UCSD-AML1 (cell line): Measurements from ENCODE around the gene CADPS2.

Source experiments
- DNase-seq: peaks from one replicate; lab custom pipeline; 2025; ENCODE audit not compliant: unreplicated experiment; lab: John Stamatoyannopoulos, UW

CADPS2 gene

DNA sequence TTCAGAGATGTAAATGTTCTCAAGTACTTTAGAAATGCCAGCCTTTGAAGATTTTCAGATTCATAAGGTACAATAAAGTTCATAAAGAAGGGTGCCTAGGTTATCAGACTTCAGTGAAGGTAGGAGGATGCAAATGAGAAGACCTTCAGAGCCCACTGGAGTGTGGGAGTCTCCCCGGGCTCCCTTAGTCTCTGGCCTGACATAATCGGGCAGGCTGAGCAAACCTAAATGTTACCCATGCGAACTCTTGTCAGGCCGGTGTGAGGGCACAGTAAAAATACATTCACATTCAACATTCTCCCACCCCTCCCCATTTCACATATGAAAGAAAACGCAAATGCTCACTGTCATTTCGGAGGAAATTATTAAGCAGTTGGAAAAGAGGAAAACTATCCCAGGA, 479.1 kb downstream of the CADPS2 start:
- no peak for DNase-seq

DNA sequence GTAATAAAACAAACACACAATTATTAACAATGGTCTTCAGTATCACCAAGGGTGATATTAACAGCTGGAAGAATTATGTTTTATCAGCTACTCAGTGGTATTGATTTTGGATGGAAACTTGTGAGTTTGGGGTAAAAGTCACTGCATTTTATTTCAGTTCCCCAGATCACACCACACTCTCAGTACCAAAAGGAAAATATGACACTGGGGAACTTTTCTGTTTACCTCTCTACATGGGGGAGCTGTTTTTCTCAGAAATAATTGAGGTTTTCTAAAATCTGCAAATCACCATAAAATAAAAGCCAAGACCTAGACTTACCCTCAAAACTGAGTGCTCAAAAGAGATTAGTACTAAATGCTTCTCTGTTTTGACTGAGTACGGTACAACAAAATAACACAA, 483.1 kb downstream of the CADPS2 start:
- no peak for DNase-seq

DNA sequence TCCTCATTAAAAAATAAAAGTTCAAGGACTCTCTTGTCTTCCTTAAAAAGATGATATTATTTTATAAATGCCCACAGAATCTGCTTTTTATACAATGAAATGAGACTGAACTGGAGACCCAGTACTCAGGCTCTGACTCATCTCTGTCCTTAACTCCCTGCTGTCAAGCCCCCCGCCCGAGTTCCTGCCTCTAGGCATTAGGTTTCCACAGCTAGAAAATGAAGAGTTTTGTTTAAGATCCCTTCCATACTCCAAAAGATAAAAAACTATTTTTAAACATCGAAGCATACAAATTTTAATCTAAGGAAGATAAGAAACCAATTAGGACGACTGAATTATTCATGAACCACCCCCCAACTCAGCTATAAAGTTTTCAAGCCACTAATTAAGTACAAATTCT, 484.0 kb downstream of the CADPS2 start:
- no peak for DNase-seq

DNA sequence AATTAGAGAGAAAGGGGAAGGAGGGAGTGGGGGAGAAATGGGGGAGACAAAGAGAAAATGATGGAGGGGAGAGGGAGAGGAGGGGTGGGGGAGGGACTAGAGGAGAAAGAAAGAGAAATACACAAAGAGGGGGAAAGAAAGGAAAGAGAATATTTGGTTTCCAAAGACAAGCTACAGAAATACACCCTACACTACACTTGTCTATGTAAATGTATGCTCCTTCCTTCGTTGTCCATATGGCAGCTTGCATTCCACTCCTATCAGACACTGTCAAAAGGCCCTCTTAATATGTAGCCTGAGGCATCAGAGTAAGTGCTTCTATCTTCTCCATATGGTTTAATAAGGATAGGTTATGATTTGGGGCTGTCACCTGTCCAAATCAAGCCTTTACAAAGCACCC, 488.9 kb downstream of the CADPS2 start:
- DNase-seq: no peak

DNA sequence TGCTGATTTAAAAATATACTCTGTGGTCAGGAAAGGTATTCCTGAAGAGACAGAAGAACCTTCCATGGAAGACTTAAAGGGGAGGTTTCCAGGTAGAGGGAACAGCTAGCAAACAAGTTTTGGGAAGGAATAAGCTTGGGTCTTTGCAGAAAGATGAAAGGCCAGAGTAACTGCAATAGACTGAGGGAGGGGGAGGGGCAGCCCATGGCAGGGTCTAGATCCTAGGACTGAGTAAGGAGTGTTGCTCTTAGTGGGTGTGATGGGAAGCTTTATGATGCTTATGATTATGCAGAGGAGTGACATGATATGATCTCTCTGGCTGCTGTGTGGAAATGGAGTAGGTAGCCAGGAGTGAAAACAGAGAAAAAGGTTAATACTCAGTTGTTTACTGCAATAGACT, 491.7 kb downstream of the CADPS2 start:
- no peak for DNase-seq

DNA sequence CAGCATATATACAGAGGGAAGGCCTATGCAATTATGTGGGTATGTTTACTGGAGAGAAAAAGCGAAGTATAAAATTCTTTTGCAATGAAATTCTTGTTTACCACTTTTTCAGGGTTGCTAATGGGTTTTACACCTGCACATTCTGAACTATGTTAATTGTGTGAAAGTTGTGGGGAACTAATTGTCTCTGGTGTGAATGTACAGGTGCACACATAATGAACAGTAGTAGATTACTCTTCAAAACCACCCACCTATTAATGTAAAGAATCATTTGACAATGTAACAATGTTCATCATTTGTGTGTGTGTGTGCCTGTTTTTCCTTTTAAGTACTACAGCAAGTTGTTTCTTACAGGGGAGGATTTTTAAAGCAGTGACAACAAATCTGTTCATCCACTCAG, 501.7 kb downstream of the CADPS2 start:
- DNase-seq: no peak

DNA sequence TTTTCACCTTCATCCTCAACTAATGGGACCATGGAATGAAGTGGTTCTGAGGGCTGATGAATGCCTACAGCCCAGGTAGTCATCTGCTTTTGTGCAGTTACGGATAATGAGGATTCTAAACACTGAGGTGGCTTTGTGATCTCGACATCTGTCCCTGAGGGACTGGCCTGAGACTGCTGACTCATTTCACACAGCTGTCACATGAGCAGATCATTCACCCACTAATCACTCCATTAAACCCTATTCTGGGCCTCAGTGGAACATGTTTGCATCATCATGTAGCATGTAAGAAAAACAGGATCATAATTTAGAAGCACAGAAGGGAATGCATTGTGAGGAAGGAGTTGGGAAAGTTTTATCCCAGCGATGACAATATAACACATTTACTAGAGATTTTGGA, 502.3 kb downstream of the CADPS2 start:
- DNase-seq: no peak

DNA sequence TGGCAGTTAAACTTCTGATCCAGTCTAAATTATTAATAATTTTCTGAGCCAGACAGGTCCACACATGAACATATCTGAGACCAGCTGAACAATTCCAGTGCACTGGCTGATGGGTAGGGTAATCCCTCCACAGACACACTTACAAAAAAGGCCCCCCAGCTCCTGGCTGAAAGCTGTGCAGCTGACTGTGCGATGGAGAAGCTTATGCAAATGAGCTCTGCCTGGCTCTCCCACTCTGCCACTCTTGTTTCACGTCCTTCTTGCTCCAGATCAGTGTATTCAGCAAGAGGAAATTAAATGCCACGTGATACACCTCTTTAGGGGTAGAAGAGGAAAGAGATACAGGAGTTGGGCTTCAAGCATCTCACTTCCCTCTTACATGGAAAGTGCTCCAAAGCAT, 505.3 kb downstream of the CADPS2 start:
- DNase-seq: no peak

DNA sequence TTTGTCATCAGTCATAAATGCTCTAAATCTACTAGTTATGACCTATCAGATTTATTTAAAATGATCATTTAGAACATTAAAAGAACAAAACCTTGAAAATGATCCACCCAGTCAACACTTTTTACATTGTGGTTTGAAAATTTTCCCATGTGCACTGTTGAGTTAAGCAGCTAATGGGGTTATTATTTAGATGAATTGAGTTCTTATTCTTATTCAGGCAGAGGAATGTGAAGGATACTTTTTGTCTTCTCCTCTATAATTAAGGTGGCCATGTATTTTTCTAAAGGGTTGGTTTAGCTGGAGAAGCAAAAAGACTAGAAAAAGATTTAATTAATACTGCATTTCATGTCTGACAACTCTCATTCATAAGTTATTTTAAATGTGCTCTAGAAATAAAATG, 506.8 kb downstream of the CADPS2 start:
- no peak for DNase-seq

DNA sequence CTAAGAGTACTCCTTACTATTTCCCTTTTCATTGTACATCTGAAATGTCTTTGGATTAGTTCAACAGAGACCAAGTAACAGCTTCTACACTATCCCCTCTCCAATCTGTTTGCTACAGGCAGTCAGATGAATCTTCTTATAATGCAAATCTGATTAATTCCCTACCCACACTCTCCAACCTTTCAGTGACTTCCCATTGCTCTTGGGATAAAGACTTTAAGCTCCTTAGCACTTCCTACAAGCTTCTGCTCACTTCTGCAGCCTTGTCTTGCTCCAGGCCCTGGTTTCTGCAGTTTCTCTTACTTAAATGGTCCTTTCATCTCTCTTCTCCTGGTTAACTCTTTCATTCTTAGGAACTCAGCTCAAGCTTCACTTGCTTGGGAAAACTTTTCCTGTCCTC, 516.5 kb downstream of the CADPS2 start:
- no peak for DNase-seq

DNA sequence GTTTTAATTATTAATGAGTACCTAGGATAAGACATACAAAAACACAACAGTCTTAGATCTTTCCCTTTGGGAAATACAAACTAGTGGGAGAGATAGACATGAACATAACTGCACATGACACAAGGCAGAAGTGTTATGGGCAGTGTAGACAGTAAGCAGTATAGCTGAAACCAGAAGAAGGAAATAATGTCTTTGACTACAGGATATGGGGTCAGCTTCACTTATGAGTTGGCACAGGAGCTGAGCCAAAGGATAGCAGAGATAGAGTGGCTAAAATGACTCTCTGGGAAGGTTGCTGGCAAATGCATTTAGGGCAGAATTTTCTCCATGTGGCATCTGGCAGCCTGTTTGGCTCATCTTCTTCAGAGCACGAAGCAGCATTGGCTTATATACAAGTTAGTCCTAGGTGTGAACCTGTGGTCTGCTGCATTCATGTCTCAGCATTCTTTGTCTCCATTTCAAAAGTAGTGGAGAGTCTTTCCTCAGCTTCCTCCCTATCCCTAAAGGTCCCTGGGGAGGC, 521.4 kb downstream of the CADPS2 start:
- DNase-seq: no peak

DNA sequence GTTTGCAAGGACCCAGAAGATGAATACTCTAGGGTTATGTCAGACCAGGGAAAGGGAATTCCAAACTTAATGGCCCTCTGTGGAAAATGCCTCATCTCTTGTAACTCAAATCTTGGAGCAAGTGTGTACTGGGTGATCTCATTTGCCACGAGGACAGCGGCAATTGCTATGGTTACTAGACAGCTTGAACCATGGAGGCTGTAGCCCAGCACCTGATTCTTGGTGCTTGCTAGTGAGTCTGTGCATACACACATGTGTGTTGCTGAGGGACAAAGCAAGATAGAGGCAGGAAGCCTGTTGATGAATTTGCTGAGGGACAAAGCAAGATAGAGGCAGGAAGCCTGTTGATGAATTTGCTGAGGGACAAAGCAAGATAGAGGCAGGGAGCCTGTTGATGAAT, 523.1 kb downstream of the CADPS2 start:
- DNase-seq: no peak

DNA sequence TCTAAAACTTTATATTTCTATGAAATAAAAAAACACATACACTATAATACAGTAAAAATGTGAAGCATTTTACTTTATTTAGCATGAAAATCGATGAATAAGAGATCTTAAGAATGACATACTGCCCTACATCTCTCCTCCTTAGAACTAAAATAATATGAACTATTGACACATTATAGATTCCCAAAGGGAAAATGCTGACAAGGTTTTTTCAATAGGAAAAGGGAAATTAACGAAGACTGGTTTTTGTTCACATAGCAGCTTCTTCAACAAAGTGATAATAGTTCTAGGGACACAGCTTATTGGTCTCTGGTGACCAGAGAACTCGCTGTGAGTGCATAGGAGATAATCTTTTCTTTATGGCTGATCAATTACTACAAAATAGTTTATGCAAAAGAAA, 523.8 kb downstream of the CADPS2 start:
- no peak for DNase-seq

DNA sequence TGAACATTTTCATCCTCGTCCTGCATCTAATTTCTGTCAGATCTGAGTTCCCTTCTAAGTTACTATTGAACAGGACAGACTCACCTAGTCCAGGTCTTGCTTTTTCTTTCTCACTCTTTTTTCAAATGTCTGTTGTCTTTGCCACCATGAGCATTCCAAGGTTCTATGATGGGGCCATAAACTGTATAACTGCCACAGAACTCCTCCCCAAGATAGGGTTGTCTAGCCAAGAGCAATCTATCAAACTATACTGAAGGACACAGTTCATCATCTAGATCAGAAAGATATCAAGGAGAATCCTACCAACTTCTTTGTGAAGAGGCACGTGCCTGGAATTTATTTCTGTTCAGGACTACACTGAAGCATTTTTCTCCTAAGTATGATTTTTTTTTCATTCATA, 531.6 kb downstream of the CADPS2 start:
- DNase-seq: no peak

DNA sequence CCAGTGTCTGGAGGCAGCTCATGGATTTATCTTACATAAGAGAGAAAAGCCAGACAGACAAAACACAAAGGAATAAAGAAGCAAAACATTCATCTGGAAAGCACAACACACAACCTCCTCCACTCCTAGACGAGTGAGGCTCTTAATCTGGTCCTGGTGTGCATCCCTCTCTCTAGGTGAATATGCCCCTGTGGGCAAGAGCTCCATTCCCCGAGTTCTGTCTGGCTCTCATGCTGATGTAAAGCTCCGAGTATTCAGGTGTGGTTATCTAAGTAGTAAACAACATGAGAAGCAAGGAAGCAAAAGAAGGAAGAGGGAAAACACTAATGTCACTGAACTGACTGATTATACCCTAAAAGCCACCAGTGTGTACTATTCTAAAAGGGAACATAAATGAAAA, 533.8 kb downstream of the CADPS2 start:
- DNase-seq: no peak

DNA sequence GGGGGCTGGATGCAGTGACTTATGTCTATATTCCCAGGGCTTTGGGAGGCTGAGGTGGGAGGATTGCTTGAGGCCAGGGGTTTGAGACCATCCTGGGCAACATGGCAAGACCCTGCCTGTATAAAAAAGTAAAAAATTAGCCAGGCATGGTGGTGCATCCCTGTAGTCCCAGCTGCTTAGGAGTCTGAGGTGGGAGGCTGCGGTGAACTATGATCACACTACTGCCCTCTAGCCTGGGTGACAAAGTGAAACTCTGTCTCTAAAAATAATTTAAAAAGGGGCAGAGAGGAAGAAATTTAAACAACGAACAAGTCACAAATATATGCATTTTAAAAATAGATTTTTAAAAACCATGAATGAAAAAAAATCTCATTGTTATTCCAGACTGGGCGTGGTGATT, 535.6 kb downstream of the CADPS2 start:
- DNase-seq: no peak

DNA sequence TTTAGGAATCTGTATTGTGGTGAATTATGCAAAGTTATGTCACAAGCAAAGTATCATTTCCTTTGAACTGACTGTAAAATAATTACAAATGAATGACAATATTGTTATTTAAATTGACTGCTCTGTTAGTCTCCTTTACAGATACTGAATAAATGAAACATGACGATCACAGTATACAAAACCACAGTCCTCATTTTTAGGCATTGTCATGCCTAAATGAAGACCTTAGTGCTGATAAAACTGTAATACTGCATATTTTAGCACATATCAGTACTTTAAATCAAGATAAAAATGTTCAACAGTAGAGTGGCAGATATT, 542.0 kb downstream of the CADPS2 start:
- no peak for DNase-seq

DNA sequence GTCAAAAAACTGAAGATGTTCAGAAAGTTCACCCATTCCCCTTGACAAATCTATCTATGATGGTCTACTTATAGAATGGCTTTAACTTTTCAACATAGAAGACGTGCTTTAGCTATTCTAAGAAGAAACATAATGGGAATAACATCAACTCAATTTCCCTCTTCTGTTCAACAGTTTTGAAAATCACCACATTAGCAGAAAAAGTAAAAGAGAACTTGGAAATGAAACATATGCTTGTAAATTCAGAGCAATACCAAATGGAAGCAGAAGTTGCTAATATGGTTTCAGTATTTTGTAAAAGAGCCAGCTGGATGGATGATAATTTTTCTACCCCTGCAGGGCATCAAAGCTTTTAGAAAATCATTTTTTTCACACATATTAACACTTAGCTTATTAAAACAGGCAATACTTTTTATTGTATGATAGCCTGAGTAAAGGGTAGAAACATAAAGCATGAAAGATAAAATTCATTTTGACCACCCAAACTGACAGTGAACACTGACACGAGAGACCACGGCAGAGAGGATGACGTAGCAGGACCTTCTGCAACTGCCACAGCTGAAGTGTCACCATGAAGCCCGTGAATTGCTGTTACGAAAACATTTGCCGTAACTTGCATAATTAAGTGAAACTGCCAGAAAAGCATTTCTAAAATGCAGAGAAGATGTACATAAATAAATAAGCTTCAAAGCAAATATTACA, 542.5 kb downstream of the CADPS2 start:
- no peak for DNase-seq

DNA sequence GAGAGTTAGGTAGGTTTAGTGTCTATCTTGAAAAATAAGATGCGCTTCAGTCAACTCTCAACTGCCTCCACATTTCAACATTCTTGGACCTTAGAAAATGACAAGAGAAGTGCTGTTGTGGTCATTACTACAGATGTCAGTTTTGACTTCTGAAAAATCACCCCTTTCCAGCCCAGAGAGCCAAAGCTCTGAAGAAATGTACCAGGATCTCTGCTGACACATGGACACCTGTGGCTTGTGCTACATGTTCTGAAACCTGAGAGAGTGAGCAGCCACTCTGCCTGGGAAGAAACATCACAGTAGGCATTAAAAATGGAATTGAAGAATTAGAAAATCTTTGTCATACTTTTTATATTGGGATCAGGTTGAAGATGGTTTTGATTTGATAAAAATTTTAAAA, 545.8 kb downstream of the CADPS2 start:
- no peak for DNase-seq

DNA sequence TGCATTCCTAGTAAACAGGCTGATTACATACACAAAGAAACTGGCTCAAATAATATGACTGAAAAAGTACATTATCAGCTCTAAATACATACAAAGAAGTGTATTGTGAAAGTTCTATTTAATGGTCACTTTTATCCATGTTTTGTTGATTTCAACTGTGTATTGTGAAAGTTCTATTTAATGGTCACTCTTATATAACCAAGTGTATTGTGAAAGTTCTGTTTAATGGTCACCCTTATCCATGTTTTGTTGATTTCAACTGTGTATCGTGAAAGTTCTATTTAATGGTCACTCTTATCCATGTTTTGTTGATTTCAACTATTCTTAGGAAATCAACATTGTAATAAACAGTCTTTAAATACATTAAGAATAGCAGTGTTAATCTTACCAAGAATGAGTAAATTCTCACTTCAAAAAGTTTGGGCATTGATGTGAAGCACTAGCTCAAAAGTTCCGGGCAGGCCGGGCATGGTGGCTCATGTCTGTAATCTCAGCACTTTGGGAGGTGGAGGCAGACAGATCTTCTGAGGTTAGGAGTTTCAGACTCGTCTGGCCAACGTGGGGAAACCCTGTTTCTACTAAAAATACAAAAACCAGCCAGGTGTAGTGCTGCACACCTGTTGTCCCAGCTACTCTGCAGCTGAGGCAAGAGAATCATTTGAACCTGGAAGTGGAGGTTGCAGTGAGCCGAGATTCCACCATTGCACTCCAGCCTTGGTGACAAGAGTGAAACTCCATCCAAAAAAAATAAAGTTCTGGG, 546.9 kb downstream of the CADPS2 start:
- no peak for DNase-seq

DNA sequence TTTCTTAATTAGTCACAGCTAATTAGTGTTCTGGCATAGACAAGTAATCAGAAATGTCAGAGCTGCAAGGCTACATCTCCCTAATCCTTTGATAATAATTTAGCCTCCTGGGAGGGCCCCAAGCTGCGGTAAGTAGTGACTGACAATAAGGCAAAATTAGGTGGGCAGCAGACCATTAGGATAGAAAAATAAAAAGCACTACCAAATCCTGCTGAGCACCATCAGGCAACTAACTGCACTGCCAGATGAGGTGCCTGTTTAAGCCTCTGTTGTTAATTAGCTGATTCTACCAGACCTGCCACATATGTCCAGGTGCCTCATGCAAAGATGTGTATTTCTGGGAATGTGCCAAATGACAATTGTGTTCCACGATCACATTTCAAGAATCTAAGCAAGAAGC, 549.2 kb downstream of the CADPS2 start:
- DNase-seq: no peak

DNA sequence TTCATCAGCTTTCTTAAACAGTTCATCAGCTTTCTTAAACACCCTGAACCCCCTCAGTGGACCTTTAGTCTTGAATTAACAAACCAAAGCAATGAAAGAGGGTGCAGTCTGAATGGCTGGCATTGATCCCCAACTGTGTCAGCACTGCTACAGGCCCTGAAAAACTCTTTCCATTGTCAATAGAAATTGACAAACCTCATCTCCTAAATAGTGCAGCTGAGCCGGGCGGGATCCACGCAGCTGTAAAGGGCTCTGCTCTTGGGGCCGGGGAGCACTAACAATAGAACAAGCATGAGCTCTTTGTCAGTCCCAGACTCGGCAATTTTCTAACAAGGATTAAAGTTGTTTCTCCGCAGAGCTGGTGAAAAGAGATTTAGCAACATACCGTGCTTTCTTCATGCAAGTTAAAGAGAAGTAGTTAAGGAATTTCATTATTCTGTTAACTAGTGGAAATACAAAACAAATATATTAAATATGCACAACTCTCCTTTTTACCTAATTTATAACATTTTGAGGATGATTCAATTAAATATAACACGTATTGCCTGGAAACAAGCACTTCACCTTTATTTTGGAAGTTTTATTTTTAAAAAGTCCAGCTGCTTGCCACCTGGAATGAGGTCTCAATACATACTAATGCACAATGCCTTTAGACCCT, 557.0 kb downstream of the CADPS2 start:
- DNase-seq: no peak
